GM19324 (cell line): ENCODE measurements around the gene FAM120C.

Source experiments
- ATAC-seq: cut with Tn5 transposase; IDR thresholded peaks from one replicate; pipeline ENCODE4 v1.9.1; 2021; ENCODE audit warnings: mild to moderate bottlenecking, moderate library complexity; ENCODE audit not compliant: unreplicated experiment, low FRiP score

FAM120C gene, protein sequence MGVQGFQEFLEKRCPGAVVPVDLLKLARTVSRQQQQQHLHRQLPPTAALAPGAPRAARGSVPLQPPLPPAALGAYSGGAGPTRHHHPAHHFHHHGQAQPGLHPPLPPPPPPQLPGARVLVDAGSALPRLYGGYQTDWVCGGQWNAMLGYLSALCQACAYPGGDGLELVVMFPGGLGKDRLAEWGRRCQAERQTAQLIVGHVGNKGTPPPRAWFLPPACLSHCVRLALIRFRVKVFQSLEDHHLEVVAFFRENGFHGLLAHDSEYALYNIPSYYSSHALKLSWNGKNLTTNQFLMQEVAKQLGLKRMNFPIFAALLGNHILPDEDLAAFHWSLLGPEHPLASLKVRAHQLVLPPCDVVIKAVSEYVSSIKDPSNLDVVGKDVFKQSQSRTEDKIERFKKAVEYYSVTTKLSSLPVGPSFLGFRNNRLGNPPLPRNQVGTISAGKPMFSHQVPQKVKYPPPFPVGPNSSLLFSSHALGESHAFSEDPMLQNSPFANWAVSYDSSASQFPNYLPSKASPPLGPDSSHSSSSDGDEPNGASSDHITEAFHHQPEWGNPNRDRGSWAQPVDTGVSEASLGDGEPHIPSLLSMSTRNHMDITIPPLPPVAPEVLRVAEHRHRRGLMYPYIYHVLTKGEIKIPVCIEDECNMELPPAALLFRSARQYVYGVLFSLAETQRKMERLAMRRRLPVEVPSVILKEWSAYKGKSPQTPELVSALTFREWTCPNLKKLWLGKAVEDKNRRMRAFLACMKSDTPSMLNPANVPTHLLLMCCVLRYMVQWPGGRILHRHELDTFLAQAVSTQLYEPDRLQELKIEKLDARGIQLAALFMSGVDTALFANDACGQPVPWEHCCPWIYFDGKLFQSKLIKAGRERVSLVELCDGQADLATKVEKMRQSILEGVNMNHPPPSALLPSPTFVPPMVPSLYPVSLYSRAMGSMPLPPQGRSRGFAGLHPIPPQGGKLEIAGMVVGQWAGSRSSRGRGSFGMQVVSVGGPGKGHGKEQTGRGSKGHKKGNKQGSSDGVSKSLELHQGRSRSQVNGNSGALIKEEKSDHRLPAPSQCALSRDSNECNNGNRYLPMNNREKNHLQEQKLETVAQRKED

GRCh38 chrX:54182864-54183613, at the start of gene FAM120C:
Gene FAM120C, minus strand, starts transcription at chrX:54183254. Its CDS starts 56 bp downstream, at chrX:54183198.
- peak; percentile 41 for ATAC-seq

GRCh38 chrX:54230435-54231148, 47.5 kb upstream of the FAM120C start:
- ATAC-seq = no peak

DNA sequence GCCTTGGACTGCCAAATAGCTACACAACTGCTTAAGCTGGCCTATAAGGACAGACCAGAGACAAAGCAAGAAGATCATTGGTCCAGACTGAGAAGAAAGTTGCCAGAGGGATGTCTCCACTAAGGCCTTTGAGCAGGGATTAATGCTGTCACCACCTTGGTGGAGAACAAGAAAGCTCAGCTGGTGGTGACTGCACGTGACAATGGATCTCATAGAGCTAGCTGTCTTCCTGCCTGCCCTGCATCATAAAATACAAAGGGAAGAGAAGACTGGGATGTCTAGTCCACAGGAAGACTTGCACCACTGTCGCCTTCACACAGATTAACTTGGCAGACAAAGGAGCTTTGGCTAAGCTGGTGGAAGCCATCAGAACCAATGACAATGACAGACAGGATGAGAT, 40.5 kb upstream of the FAM120C start:
- no peak for ATAC-seq

DNA sequence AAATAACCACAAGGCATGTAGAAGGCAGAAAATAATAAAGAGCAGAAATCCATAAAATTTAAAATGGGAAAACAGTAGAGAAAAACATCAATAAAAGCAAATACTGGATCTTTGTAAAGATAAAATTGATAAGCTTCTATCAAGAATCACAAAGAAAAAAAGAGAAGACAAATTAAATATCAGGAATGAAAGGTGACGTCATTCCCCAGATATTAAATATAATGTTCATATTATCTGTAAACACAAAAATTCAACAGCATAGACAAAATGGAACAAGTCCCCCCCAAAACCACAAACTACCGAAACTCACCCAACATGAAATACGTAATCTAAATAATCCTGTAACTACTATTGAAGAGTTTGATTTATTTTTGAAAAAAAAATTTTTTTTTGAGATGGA, 30.5 kb upstream of the FAM120C start:
- ATAC-seq = no peak

DNA sequence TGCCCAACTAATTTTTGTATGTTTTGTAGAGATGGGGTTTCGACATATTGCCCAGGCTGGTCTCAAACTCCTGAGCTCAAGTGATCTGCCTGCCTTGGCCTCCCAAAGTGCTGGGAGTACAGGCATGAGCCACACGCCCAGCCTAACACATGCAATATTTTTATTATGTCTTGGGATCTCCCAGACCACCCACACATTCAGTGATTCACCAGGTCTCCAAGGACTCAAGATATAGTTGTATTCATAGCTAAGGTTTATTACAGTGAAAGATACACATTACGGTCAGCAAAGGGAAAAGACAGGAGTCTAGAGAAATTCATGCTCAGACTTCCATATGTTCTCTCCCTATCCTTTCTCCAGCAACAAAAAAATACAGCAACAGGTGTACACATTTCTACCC, 25.5 kb upstream of the FAM120C start:
- no peak for ATAC-seq

GRCh38 chrX:54198262-54198661, 15.2 kb upstream of the FAM120C start:
- ATAC-seq = no peak

- no peak for ATAC-seq
Observed at GRCh38 chrX:54194982-54195588, 12.0 kb upstream of the FAM120C start.

- ATAC-seq = no peak
Observed at GRCh38 chrX:54193085-54193821, 10.2 kb upstream of the FAM120C start.

DNA sequence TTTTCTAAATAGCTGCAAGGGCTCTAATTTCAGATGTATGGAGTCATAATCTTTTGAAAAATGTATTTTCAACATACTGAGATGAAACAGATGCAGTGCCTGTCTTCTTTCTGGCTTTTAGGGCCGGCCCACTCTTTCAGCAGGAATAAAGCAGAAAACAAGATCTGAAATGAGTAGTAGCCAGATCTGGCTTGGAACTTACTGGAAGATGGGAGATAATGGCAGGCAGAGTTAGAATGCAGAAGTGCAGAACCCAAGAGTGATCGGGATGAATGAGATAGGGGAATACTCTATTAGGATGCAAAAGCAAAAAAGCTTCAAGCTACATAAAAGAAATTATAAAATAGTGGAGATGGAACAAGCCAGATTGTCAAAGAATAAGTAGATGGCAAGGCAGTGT, 1.4 kb upstream of the FAM120C start:
- no peak for ATAC-seq

DNA sequence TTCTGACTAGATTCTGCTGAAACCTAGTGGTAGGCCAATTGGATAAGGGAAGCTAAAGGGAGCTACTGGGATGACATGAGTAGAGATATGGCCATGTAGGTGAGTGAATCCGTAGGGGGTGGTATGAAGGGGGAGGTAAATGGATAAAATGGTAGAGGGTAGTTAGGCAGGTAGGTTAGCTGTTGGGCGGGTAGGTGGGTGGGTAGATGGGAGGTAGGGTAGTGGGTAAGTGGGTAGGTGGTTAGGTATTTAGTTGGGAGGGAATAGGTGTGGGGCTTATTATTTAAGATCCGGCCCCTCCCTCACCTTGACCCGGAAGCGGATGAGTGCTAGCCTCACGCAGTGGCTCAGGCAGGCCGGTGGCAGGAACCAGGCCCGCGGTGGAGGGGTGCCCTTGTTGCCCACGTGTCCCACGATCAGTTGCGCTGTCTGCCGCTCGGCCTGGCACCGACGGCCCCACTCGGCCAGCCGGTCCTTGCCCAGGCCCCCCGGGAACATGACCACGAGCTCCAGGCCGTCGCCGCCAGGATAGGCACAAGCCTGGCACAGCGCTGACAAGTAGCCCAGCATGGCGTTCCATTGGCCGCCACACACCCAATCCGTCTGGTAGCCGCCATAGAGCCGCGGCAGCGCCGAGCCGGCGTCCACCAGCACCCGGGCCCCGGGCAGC, 725 bp downstream of the FAM120C start:
- ATAC-seq = peak; percentile 62

GRCh38 chrX:54181202-54181953, 1.7 kb downstream of the FAM120C start:
- no peak for ATAC-seq

- ATAC-seq = no peak
Observed at GRCh38 chrX:54180403-54180802, 2.7 kb downstream of the FAM120C start.

DNA sequence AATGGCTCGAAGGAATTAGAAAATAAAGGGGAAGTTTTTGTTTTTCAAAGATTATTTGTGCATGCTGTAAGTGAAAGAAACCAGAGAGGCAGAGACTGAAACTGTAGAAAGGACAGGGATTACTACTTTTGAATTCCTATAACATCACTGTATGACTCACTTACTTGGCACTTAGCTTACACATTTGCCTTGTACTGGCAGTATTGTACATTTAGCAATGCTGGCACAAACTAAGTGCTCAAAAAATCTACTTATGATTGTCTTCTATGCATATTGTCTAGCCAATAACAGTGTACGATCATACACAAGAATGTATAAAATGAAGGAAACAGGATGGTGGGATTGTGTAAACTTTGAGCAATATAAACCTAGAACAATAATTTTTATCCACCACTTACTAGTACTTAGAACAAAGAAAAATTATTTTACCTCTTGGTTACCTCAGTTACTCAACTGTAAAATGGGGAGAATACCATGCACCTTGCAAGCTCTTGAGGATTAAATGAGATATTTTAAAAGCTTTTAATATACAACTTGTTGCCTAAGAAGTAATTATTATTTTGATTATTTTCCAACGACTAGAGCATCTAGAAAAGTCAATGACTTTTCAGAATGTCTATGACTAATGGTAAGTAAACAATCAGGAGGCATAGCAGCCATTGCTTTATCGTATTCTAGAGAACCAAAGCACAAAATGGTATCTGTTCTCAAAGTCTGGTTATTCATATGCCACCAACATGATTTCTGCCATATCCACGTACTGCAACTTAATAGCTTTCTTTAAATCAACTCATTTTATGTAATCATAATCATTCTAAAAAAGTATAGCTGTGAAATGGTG, 4.7 kb downstream of the FAM120C start:
- no peak for ATAC-seq

GRCh38 chrX:54177306-54177705, 5.7 kb downstream of the FAM120C start:
- ATAC-seq = no peak

- ATAC-seq = no peak
Observed at GRCh38 chrX:54173791-54174190, 9.3 kb downstream of the FAM120C start.

DNA sequence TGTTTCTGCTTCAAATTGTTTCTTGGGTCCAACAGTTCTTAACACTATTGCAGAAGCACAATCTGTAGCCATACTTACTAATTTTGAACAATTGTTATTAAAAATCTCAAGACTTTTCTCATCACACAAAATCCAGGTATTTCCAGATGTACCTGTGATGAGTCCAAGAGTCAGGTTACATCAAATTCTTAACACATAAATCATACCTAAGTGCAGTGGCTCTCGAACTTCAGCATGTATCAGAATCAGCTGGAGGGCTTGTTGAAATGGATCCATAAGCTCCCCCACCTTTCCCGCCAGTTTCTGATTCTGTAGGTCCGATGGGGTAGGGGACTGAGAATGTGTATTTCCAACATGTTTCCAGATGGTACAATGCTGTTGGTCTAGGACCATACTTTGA, 10.6 kb downstream of the FAM120C start:
- no peak for ATAC-seq
